GM10266 (cell line): Measurements from ENCODE around the gene HTR2B.

Experiments
- DNase-seq: peaks from one replicate; pipeline ENCODE4 v3.0.0; 2012; ENCODE audit errors: extremely low spot score
- CTCF ChIP-seq: IDR thresholded peaks from 2 replicates; pipeline ENCODE4 v1.5.1; 2012; ENCODE audit warnings: mild to moderate bottlenecking, low read depth; ENCODE audit not compliant: control insufficient read depth, insufficient read depth; ENCODE audit errors: missing control alignments

HTR2B gene

GRCh38 chr2:231163414-231164095 is 38.7 kb upstream of the HTR2B start:
- TF ChIP-seq CTCF = no peak
- no peak for DNase-seq

- no peak for DNase-seq
- no peak for TF ChIP-seq CTCF
Measured at GRCh38 chr2:231163011-231163410, 38.2 kb upstream of the HTR2B start.

GRCh38 chr2:231161877-231162329 is 37.1 kb upstream of the HTR2B start:
- TF ChIP-seq CTCF = no peak
- no peak for DNase-seq

- no peak for TF ChIP-seq CTCF
- DNase-seq = no peak
Measured at GRCh38 chr2:231161252-231161839, 36.5 kb upstream of the HTR2B start.

GRCh38 chr2:231160701-231161100 is 35.9 kb upstream of the HTR2B start:
- no peak for DNase-seq
- TF ChIP-seq CTCF = no peak

- no peak for DNase-seq
- no peak for TF ChIP-seq CTCF
Measured at GRCh38 chr2:231159306-231159705, 34.5 kb upstream of the HTR2B start.
